CD4-positive, alpha-beta T cell treated with Interleukin-17A for 1 hour (primary cell): ENCODE measurements around the gene NPHP4.

Source experiments
- DNase-seq: peaks from one replicate; pipeline ENCODE4 v3.0.0-alpha.2; 2020

Gene NPHP4

GRCh38 chr1:5820026-5820421, 172.2 kb downstream of the NPHP4 start:
- no peak for DNase-seq

GRCh38 chr1:5819391-5820025, 172.7 kb downstream of the NPHP4 start:
- no peak for DNase-seq

- DNase-seq: no peak
Measured at GRCh38 chr1:5818755-5819154, 173.5 kb downstream of the NPHP4 start.

- no peak for DNase-seq
Measured at GRCh38 chr1:5815716-5816115, 176.5 kb downstream of the NPHP4 start.

GRCh38 chr1:5815211-5815610, 177.0 kb downstream of the NPHP4 start:
- no peak for DNase-seq

GRCh38 chr1:5814046-5814619, 178.1 kb downstream of the NPHP4 start:
- no peak for DNase-seq

GRCh38 chr1:5813480-5813879, 178.7 kb downstream of the NPHP4 start:
- DNase-seq: no peak
